GM23338 (cell line): ENCODE results near the gene FAM171A2. TPM values are rescaled to one million over a fixed set of nuclear protein-coding genes. Genes with fewer than 3 reads are reported as not detected.

Experiments used
- ATAC-seq: fragments of 200-7000 bp; cut with Tn5 transposase; 3 replicates; pipeline ENCODE4 v1.9.1; 2020
- DNase-seq: peaks from one replicate; pipeline ENCODE4 v3.0.0-alpha.2; 2015; ENCODE audit warnings: low spot score
- H2AFZ ChIP-seq: fragments of 200-600 bp; sonication (generic); 2 replicates; pipeline ENCODE4 v1.8.0; 2016; ENCODE audit warnings: antibody characterized with exemption, mild to moderate bottlenecking, moderate library complexity
- H3F3A ChIP-seq: fragments of 200-600 bp; sonication (generic); replicated peaks from 2 replicates; pipeline ENCODE4 v1.8.0; 2017; ENCODE audit warnings: antibody characterized with exemption, mixed run types, low read depth
- H3K27ac ChIP-seq: fragments of 200-600 bp; sonication (generic); 2 replicates; pipeline ENCODE4 v1.6.1; 2016; ENCODE audit warnings: low read depth
- H3K27me3 ChIP-seq: fragments of 200-600 bp; sonication (generic); 2 replicates; pipeline ENCODE4 v1.8.0; 2016; ENCODE audit warnings: mild to moderate bottlenecking, mixed run types, moderate library complexity; ENCODE audit not compliant: insufficient read depth
- H3K36me3 ChIP-seq: fragments of 200-600 bp; sonication (generic); 2 replicates; pipeline ENCODE4 v1.8.0; 2016; ENCODE audit warnings: mild to moderate bottlenecking; ENCODE audit not compliant: insufficient read depth
- H3K4me1 ChIP-seq: fragments of 200-600 bp; sonication (generic); 2 replicates; pipeline ENCODE4 v1.8.0; 2016; ENCODE audit warnings: mild to moderate bottlenecking, moderate library complexity; ENCODE audit not compliant: insufficient read depth
- H3K4me2 ChIP-seq: fragments of 200-600 bp; sonication (generic); 2 replicates; pipeline ENCODE4 v1.7.1; 2017; ENCODE audit warnings: mixed run types
- H3K4me3 ChIP-seq: fragments of 200-600 bp; sonication (generic); 2 replicates; pipeline ENCODE4 v1.6.1; 2016; ENCODE audit warnings: mixed run types
- H3K79me2 ChIP-seq: fragments of 200-600 bp; sonication (generic); replicated peaks from 2 replicates; pipeline ENCODE4 v1.8.0; 2017; ENCODE audit warnings: mild to moderate bottlenecking; ENCODE audit not compliant: insufficient read depth
- H3K9me2 ChIP-seq: fragments of 200-600 bp; sonication (generic); 2 replicates; pipeline ENCODE4 v1.8.0; 2017; ENCODE audit not compliant: insufficient read depth
- H4K20me1 ChIP-seq: fragments of 200-600 bp; sonication (generic); replicated peaks from 2 replicates; pipeline ENCODE4 v1.8.0; 2017; ENCODE audit warnings: mild to moderate bottlenecking; ENCODE audit not compliant: insufficient read depth
- H3K27ac Mint-ChIP-seq: 2 replicates; pipeline ENCODE4 v1.8.0; 2020; ENCODE audit warnings: inconsistent platforms, mild to moderate bottlenecking, moderate library complexity, mixed read lengths
- H3K27me3 Mint-ChIP-seq: 3 replicates; pipeline ENCODE4 v1.8.0; 2022; ENCODE audit warnings: low read depth, mild to moderate bottlenecking, moderate library complexity, mixed read lengths, inconsistent platforms; ENCODE audit not compliant: insufficient read depth, poor library complexity
- H3K36me3 Mint-ChIP-seq: 3 replicates; pipeline ENCODE4 v1.8.0; 2021; ENCODE audit warnings: low read depth, mild to moderate bottlenecking, inconsistent platforms, moderate library complexity, mixed read lengths
- H3K4me1 Mint-ChIP-seq: 3 replicates; pipeline ENCODE4 v1.8.0; 2020; ENCODE audit warnings: mild to moderate bottlenecking, inconsistent platforms, mixed read lengths
- H3K4me3 Mint-ChIP-seq: 3 replicates; pipeline ENCODE4 v1.8.0; 2021; ENCODE audit warnings: moderate library complexity, mild to moderate bottlenecking, inconsistent platforms, mixed read lengths
- H3K9me3 Mint-ChIP-seq: 3 replicates; pipeline ENCODE4 v1.8.0; 2020; ENCODE audit warnings: moderate library complexity, mild to moderate bottlenecking, inconsistent platforms, mixed read lengths
- CREB1 ChIP-seq: fragments of 250-450 bp; sonication (Bioruptor Pico); IDR thresholded peaks from 2 replicates; pipeline ENCODE4 v1.5.0; 2020; ENCODE audit warnings: low read depth, mild to moderate bottlenecking, moderate library complexity
- EZH2phosphoT487 ChIP-seq: fragments of 200-600 bp; sonication (generic); IDR thresholded peaks from one replicate; pipeline ENCODE4 v1.8.1; 2018; ENCODE audit warnings: antibody characterized with exemption; ENCODE audit not compliant: unreplicated experiment
- JUNB ChIP-seq: IDR thresholded peaks from one replicate; pipeline ENCODE4 v1.6.1; 2016; ENCODE audit warnings: antibody characterized with exemption; ENCODE audit not compliant: unreplicated experiment
- NANOG ChIP-seq: IDR thresholded peaks from 2 replicates; pipeline ENCODE4 v1.6.1; 2016; ENCODE audit warnings: antibody characterized with exemption, borderline replicate concordance
- POLR2AphosphoS5 ChIP-seq: IDR thresholded peaks from 2 replicates; pipeline ENCODE4 v1.6.1; 2016; ENCODE audit warnings: antibody characterized with exemption, low read depth
- ZNF331 ChIP-seq: fragments of 250-450 bp; sonication (Bioruptor Pico); IDR thresholded peaks from 2 replicates; pipeline ENCODE4 v1.5.0; 2020; ENCODE audit warnings: low read depth, mild to moderate bottlenecking, moderate library complexity
- polyA plus RNA-seq: library from polyadenylated mRNA; unstranded; fragments of >200 nt; fragmentation: Nextera tagmentation; extraction: Ambion mirVana; gene quantifications from 2 replicates; pipeline ENCODE4 v1.2.1, GENCODE V29; 2016
- total RNA-seq: library from RNA; depleted of rRNA; stranded (reverse); fragments of >200 nt; shearing (Covaris generic); gene quantifications from 2 replicates; pipeline ENCODE4 v1.2.3, GENCODE V29; 2014
- TF ChIP-seq, protein P1 (sequence below): IDR thresholded peaks from one replicate; pipeline ENCODE4 v1.6.1; 2018; ENCODE audit warnings: antibody characterized with exemption; ENCODE audit not compliant: unreplicated experiment
- TF ChIP-seq, protein P2 (sequence below), 2 experiments: fragments of 200-600 bp in 1 of 2; sonication (generic) in 1 of 2; conservative IDR thresholded peaks; 2 replicates each; pipeline versions ENCODE4 v1.5.1 to v1.6.1; 2016 to 2017; ENCODE audit warnings: antibody characterized with exemption in 2 of 2, low read depth in 2 of 2, mild to moderate bottlenecking in 2 of 2, moderate library complexity in 1 of 2

FAM171A2 gene
- total and polyA plus RNA-seq, 2 experiments from 2014 or later: 4.1 to 35.4 TPM

DNA sequence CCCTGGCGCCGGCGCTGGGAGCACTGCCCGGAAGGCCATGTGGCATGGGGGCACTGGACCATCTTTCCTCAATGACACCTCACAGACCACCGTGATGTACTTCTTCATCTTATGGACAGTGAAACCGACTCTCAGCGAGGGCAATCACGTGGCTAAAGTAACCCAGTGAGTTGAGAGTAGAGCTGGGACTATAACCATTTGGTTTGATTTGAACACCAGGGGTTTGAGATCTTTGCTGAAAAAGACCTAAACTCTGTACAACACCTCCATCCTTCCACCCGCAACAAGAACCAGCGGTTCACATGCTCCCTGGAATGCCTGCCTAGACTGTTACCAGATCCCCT, 22.5 kb upstream of the FAM171A2 start:
- peaks cover 51% of the 10 kb centered on the region for H3K27me3 ChIP-seq
- no peaks in the 10 kb centered on the region for H3K9me3 Mint-ChIP-seq

More for the DNA sequence above, 22.5 kb upstream of the FAM171A2 start:
- H3K4me1 Mint-ChIP-seq: peaks cover 18% of the 10 kb centered on the region
- Histone ChIP-seq H3K4me2 (peak overlapping the region; percentile 98), H3K4me3 (peak overlapping the region; percentile 82), H3K9me2 (0 out of 2 replicates have a peak, but pooled peaks cover 8% of the 10 kb centered on the region), H3K4me1 (peaks cover 7% of the 10 kb centered on the region), H4K20me1 (no peaks in the 10 kb centered on the region), H3K79me2 (no peaks in the 10 kb centered on the region), H3K27ac (no peak overlapping the region), H2AFZ (peak overlapping the region; percentile 100), H3K36me3 (no peaks in the 10 kb centered on the region), H3F3A (0 out of 2 replicates have a peak, but pooled peaks cover 6% of the 10 kb centered on the region)
- H3K27me3 Mint-ChIP-seq: peaks cover 44% of the 10 kb centered on the region
- DNase-seq (no peak), ATAC-seq (no peak)
- H3K27ac Mint-ChIP-seq: no peak overlapping the region
- H3K36me3 Mint-ChIP-seq: no peaks in the 10 kb centered on the region; the same call in 2 of the 3 replicates
- TF ChIP-seq ZNF331 (no peak), POLR2AphosphoS5 (no peak), CREB1 (CRISPR knock-in tag) (no peak), NANOG (no peak), JUNB (no peak), EZH2phosphoT487 (no peak)
- TF ChIP-seq, protein P1, sequence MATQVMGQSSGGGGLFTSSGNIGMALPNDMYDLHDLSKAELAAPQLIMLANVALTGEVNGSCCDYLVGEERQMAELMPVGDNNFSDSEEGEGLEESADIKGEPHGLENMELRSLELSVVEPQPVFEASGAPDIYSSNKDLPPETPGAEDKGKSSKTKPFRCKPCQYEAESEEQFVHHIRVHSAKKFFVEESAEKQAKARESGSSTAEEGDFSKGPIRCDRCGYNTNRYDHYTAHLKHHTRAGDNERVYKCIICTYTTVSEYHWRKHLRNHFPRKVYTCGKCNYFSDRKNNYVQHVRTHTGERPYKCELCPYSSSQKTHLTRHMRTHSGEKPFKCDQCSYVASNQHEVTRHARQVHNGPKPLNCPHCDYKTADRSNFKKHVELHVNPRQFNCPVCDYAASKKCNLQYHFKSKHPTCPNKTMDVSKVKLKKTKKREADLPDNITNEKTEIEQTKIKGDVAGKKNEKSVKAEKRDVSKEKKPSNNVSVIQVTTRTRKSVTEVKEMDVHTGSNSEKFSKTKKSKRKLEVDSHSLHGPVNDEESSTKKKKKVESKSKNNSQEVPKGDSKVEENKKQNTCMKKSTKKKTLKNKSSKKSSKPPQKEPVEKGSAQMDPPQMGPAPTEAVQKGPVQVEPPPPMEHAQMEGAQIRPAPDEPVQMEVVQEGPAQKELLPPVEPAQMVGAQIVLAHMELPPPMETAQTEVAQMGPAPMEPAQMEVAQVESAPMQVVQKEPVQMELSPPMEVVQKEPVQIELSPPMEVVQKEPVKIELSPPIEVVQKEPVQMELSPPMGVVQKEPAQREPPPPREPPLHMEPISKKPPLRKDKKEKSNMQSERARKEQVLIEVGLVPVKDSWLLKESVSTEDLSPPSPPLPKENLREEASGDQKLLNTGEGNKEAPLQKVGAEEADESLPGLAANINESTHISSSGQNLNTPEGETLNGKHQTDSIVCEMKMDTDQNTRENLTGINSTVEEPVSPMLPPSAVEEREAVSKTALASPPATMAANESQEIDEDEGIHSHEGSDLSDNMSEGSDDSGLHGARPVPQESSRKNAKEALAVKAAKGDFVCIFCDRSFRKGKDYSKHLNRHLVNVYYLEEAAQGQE: no peak
- TF ChIP-seq, protein P2, sequence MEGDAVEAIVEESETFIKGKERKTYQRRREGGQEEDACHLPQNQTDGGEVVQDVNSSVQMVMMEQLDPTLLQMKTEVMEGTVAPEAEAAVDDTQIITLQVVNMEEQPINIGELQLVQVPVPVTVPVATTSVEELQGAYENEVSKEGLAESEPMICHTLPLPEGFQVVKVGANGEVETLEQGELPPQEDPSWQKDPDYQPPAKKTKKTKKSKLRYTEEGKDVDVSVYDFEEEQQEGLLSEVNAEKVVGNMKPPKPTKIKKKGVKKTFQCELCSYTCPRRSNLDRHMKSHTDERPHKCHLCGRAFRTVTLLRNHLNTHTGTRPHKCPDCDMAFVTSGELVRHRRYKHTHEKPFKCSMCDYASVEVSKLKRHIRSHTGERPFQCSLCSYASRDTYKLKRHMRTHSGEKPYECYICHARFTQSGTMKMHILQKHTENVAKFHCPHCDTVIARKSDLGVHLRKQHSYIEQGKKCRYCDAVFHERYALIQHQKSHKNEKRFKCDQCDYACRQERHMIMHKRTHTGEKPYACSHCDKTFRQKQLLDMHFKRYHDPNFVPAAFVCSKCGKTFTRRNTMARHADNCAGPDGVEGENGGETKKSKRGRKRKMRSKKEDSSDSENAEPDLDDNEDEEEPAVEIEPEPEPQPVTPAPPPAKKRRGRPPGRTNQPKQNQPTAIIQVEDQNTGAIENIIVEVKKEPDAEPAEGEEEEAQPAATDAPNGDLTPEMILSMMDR (conservative IDR thresholded peaks at IDR 0.05; ENCODE audit: low read depth in 2 of 2): no peak
- peak overlapping the region; percentile 78 for H3K4me3 Mint-ChIP-seq
